GM21529 (cell line): ENCODE measurements around the gene DTL.
"Not testable (repeated sequence)": the region's sequence is repeated elsewhere in the genome, so short reads cannot be mapped to it uniquely, and the experiment has no call there.

Source experiments
- ATAC-seq: cut with Tn5 transposase; IDR thresholded peaks from one replicate; pipeline ENCODE4 v1.9.1; 2021; ENCODE audit not compliant: unreplicated experiment

DTL gene, protein sequence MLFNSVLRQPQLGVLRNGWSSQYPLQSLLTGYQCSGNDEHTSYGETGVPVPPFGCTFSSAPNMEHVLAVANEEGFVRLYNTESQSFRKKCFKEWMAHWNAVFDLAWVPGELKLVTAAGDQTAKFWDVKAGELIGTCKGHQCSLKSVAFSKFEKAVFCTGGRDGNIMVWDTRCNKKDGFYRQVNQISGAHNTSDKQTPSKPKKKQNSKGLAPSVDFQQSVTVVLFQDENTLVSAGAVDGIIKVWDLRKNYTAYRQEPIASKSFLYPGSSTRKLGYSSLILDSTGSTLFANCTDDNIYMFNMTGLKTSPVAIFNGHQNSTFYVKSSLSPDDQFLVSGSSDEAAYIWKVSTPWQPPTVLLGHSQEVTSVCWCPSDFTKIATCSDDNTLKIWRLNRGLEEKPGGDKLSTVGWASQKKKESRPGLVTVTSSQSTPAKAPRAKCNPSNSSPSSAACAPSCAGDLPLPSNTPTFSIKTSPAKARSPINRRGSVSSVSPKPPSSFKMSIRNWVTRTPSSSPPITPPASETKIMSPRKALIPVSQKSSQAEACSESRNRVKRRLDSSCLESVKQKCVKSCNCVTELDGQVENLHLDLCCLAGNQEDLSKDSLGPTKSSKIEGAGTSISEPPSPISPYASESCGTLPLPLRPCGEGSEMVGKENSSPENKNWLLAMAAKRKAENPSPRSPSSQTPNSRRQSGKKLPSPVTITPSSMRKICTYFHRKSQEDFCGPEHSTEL

DNA sequence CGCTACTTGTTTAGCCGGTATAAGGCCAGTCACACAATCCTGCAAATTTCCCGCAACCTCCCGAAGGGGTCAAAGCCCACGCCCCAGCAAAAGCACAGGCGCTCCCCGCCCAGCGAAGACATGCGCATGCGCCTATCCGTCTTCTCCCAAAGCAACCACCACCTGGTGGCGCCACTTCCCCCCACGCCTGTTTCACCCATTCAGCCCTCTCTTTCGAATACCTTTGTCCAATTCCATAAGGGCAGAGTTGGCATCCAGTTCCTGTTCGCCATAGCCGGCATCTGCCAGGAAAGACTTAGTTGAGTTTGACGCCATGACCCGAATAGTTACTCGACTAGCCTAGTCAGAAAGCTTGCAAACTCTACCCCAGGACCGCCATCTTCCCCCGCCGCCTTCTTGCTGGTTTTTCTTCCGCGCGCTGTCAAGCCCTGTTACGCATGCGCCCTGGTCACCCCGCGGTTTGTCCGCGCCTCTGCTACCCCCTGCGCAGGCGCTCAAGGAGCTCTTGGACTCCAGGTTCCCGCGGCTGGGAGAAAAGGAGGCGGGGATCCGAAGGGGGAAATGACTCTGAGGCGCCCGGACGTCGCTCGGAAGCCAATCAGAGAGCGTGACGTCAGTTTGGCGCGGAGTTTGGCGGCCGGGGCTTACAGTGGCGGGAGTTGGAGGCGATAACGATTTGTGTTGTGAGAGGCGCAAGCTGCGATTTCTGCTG, at the start of gene DTL, which contains the start of gene INTS7:
Gene DTL, plus strand, starts transcription at position 626 of the 712 bp plus-strand sequence. CDS start 143 bp downstream, outside the sequence.
Gene INTS7, minus strand, starts transcription at position 435 of the 712 bp plus-strand sequence. Its CDS starts 120 bp downstream, at position 315.
- peak; percentile 74 for ATAC-seq

DNA sequence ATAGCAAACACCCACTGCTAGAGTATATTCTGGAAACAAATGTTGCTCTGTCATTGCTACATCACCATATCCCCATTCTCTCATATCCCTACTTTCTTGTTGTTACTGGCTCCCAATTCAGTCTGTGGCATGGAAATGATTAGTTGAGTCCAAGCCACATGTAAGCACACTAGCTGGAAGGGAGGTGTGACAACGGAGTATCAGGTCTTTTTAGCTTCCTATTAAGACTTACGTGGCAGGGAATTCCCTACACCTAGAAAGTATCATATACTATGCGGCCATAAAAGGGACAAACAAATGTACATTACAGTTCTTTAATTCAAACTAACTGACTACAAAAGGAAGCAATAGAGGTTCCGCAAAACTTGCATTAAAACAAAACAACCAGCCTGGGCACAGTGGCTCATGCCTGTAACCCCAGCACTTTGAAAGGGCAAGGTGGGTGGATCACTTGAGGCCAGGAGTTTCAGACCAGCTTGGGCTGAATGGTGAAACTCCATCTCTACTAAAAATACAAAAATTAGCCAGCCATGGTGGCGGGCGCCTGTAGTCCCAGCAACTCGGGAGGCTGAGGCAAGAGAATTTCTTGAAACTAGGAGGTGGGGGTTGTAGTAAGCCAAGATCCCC, 48.8 kb upstream of the DTL start:
- ATAC-seq: no peak

DNA sequence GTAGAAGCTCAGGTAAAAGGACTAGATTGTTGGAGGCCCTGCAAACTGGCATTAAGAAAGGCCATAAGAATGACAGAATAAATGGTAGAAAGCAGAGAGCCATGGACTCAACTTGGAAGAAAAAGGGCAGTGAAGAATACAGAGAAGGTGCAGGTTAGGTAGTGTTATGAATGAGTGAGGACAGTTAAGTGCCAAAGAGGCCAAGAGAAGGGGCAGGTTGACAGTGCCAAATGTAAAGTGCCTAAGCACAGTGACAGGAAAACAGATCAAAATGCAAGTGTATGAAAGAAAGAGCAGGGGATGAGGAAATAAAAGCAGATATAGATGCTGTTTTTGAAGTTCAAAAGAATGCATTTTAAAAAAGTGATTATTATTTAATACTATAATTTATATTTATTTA, 43.9 kb upstream of the DTL start:
- no peak for ATAC-seq

DNA sequence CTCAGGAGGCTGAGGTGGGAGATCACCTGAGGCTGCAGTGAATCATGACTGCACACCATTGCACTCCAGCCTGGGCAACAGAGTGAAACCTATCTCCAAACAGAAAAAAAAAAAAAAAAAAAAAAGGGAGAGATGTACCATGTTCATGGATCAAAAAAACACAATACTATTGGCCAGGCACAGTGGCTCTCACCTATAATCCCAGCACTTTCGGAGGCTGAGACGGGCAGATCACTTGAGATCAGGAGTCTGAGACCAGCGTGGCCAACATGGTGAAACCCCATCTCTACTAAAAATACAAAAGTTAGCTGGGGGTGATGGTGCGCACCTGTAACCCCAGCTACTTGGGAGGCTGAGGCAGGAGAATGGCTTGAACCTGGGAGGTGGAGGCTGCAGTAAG, 38.1 kb upstream of the DTL start:
- ATAC-seq: not testable (repeated sequence)

DNA sequence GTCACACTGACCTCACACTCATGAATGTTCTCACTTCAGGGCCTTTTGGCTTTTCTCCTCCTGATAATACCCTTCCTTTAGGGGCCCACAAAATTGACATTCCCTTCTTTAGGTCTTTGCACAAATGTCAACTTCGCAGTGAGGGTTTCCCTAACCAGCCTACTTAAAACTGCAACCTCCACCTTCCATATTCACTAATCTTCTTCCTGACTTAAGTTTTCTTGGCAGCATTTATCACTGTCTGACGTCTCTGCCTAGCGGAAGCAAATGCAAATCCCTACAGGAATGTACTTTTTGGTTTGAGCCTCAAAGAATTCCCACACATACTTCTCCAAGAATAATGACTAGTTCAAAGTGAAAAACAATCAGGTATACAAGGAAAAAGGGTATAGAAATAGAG, 33.0 kb upstream of the DTL start:
- no peak for ATAC-seq

DNA sequence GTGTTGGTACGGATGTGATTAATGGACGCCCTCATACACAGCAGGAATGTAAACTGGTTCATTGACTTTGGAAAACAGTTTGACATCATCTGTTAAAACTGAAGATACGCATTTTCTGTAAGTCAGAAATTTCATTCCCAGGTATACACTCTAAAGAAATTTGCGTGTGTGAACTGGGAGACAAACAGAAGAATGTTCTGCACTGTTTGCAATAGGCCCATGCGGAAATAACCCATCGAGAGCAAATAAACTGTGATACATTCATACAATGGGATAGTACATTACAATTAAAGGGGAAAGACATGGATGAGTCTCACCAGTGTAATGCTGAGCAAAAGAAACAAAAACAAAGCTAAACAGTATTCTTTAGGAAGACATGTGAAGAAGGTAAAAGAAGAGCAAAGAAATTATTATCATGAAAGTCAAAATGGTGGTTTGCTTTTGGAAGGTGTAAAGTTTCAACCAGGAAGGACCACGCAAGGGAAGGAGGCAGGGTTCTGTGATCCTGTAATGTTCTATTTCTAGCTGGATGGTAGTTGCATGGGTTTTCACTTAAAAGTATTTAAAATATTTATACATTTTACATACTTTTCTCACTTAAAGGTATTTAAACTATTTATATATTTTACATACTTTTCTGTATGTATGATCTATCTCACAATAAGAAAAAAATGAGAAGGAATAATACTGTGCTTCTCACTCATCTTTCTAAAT, 30.5 kb upstream of the DTL start:
- ATAC-seq: no peak

DNA sequence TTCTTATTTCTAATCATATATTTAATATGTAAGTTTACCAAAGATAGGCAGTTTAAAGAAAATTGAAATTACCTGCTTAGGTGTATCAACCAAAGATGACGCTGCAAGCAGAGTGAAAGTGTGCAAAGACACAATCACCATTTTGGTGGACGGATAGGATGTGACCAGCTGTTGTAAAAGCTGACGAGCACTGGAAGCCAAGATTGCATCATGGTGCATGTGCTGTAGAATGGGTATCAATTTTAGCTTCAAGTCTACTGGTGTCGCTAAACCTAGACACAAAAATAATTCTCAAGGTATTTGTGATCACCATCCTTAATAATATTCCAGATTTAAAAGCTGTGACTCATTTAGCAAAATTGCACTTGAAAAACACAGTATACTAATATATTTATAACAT, 28.4 kb upstream of the DTL start:
- no peak for ATAC-seq

DNA sequence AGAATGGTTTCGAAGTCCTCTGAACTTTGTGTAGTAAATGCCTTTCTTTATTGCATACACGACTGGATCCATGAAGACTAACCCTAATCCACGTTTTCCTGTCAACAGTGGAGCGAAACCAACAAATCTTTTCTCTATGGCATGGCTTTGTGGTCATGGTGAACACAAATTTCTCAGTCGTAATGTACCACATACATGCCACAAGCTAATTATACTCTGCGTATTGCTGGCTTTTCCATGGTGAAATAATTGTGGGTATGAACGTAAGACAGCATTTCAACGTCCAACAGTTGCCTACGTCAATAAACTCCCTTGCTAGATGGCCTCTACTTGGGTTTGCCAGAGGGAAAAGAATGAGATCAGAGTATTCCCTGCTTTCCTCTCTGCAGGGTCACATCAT, 27.7 kb upstream of the DTL start:
- no peak for ATAC-seq

DNA sequence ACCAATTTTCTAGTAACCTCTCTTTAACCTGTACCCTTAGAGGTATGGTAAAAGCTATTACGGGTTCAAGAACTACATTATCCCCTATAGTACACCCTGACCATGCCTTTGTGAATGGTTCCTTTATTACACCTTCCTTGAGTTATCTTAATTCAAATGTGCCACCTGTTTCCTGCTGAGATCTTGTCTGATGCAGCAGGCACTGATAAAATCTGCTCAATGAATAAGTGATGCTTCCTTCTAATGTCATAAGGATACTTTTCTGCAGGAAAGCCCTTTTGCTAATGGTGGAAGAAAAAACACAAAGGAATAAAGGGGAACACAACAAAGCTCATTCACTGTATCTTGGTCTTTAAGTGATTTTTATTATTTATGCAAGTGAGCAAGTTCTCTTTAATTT, 26.0 kb upstream of the DTL start:
- ATAC-seq: no peak

DNA sequence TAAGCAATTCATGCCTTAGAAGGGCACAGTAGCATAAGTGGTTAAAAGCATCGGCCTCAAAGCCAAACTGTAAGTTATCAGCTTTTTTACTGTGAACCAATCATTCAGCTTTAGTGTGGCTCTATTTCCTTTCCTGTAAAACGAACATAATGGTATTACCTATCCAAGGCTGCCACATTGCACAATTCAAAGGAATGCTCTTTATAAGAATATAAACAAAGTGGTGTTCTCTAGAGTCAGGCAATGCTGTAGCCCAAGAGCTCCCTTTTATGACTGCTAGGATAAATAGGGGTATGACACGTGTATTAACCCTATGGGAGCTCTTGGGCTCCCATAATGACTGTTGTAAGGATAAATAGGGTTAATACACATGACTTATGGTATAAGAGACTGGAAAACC, 25.5 kb upstream of the DTL start:
- ATAC-seq: no peak

DNA sequence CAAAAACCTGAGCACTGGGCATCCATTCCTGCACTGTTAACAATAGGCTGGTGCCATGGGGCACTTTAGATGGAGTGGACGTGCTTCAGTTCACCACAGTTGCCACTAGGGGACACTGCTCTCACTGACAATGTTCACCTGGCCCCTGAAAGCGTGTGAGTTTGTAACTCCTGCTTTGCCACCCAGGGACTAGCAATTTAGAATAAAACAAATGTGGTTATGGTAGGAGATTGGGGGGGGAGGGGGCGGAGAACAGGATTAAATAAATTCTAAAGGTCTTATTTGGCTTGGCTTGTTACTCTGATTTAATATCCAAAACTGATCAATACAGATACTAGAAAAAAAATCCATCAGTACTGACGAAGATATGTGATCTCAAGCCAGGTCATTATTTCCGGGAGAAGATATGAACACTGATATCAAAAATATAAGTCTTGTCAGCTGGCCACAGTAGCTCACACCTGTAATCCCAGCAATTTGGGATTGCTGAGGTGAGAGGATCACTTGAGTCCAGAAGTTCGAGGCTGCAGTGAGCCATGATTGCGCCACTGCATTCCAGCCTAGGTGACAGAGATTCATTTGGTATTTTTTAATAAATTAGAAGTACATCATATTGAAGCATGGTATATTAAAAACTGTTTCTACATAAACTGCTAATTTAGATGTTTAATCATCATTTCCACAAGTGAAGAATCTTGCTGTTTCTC, 23.4 kb upstream of the DTL start:
- ATAC-seq: peak; percentile 92

DNA sequence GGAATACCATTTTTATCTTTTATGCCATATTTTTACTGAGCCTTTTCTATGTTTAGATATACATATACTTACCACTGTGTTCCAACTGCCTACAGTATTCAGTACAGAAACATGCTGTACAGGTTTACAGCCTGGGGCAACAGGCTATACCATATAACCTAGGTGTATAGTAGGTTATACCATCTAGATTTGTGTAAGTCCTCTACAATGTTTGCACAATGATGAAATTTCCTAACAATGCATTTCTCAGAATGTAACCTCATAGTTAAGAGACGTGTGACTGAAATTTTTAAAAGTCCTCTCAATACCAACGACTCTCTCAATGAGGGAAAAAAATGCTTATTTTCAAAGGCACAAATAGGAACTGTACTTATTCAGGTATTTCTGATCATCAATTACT, 21.9 kb upstream of the DTL start:
- ATAC-seq: no peak

DNA sequence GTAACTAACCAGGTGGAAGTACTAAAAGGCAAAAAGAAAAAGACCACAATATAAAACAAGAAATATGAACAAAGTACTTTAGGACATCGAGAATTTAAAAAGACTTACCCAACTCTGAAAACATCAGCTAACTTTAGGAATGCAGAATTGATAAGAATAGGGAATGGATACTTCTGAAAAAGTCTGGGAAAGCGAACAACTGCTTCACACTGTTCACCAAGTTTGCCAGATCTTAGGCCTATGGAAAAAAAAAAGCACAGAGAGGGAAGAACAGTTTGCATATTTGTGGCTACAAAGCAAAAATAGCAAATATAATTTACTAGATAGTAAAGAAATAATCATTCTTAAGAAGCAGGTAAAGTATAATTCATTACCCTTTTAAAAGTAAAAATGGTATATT, 14.6 kb upstream of the DTL start:
- no peak for ATAC-seq

DNA sequence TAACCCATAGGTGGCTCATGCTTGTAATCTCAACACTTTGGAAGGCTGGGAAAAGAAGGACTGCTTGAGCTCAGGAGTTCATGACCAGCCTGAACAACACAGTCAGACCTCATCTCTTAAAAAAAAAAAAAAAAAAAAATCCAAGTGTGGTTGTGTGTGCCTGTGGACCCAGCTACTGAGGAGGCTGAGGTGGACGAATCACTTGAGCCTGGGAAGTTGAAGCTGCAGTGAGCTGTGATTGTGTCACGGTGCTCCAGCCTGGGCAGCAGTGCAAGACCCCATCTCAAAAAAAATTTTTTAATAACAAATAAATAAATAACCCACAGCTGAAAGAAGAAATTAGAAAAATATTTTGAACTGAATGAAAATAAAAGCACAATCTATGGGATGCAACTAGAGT, 14.0 kb upstream of the DTL start:
- no peak for ATAC-seq

DNA sequence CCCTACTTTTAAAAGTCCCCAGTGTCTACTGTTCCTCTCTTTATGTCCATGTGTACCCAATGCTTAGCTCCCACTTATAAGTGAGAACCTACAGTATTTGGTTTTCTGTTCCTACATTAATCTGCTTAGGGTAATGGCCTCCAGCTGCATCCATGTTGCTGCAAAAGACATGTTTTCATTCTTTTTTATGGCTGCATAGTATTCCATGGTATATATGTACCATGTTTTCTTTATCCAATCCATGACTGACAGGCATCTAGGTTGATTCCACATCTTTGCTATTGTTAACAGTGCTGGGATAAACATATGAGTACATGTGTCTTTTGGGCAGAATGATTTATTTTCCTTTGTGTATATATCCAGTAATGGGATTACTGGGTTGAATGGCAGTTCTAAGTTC, 12.6 kb upstream of the DTL start:
- ATAC-seq: not testable (repeated sequence)

DNA sequence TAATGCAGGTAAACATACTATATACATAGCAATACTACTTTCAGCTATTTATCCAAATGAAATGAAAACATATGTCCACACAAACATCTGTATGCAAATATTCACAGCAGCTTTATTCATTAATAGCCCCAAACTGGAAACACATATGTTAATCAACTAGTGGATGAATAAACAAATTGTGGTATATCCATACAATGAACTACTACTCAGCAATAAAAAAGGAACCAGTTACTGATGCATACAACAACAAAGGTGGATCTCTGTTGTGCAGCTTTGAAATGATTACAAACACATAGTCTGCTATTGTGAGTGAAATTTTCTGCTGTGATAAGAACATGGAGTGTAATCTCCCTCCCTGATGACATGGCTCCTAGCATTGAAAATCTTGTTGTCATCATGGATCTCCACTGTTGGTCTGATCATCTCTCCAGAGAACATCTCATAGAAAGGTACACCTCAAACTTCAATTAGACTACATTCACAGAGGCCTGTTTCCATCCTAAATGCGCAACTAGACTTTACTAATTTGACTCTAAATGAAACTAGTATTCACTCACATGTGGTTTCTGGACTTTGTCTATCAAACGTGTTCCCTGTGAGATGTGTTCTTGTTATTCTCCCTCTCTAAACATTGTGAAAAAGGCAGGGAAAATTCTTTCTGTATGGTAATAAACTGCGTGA, 10.9 kb upstream of the DTL start:
- no peak for ATAC-seq

DNA sequence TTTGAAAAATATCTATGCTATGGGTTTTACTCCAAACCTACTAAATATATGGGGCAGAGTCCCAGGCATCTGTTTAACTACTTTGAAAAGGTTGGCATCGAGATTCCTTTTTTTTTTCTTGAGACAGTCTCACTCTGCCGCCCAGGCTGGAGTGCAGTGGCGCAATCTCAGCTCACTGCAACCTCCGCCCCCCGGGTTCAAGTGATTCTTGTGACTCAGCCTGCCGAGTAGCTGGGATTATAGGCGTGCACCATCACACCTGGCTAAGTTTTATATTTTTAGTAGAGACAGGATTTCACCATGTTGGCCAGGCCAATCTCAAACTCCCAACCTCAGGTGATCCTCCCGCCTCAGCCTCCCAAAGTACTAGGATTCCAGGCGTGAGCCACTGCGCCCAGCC, 7.8 kb upstream of the DTL start:
- not testable (repeated sequence) for ATAC-seq

DNA sequence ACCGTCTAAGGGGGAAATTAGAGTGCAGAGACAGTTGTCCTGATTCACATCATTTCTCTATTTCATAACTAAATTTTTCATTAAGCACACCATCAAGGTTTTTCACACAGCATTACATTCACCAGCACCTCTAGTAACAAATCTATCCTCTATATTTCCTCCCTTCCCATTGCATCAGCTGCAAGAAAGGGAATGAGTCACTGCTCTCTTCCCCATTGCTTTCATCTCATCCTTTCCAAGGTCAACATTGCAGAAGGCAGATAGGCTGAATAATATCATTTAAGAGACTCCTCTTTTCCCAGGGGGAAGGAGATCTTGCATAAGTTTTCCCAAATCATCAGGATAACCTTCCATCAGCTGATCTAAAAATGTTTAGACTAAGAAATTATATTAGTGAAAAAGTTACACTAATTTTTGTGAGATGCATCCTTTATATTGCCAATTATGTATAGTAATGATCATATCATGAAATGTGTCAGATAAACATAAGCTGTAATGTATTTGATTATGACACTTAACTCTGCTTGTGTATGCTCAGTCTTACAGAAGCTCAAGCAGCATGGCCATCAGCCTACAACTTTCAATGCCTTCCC, 4.5 kb upstream of the DTL start:
- no peak for ATAC-seq

DNA sequence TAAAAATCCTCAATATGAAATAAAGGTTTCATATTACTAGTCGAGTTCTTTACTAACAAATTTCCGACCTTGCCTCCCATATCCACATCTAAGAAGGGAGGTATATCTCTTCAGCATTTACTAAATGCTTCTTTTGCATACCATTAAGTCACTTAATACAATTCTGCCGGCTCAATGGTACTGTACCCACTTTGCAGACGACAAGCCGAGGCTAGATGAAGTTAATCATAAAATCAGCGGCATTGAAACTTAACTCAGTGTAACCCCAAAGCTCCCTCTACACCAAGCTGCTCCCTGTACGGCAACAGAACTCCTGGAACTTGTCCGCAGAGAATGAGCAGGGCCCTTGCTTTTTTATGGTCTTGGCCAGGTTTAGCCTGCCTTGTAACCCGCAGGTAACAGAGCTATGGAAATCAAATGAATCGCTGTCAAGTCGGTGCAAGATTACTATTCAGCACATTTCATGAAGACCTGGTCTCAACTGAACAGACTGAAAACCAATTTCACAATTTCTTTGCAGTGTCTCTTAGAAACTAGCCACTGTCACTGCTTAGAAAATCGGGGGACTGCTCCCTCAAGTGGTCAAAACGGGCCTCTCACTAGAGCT, 929 bp upstream of the DTL start:
- ATAC-seq: peak; percentile 4
